GM21576 (cell line): ENCODE results near the gene MKX.

ENCODE experiments used
- ATAC-seq: cut with Tn5 transposase; IDR thresholded peaks from one replicate; pipeline ENCODE4 v1.9.1; 2021; ENCODE audit warnings: mild to moderate bottlenecking, moderate library complexity; ENCODE audit not compliant: unreplicated experiment

Gene MKX

GRCh38 chr10:27655296-27655695 is 90.3 kb downstream of the MKX start:
- ATAC-seq, result no peak

- no peak for ATAC-seq
Measured at GRCh38 chr10:27654284-27654683, 91.3 kb downstream of the MKX start.

- ATAC-seq, result no peak
Measured at GRCh38 chr10:27646604-27647175, 98.9 kb downstream of the MKX start.

GRCh38 chr10:27646194-27646593 is 99.4 kb downstream of the MKX start:
- ATAC-seq, result no peak

GRCh38 chr10:27644307-27644939 is 101.2 kb downstream of the MKX start:
- ATAC-seq, result no peak

GRCh38 chr10:27643301-27643700 is 102.3 kb downstream of the MKX start:
- ATAC-seq, result no peak

GRCh38 chr10:27642023-27642589 is 103.5 kb downstream of the MKX start:
- ATAC-seq, result no peak

GRCh38 chr10:27638071-27638750 is 107.4 kb downstream of the MKX start:
- no peak for ATAC-seq

GRCh38 chr10:27637601-27638000 is 108.0 kb downstream of the MKX start:
- ATAC-seq, result no peak

- ATAC-seq, result no peak
Measured at GRCh38 chr10:27636816-27637215, 108.8 kb downstream of the MKX start.

GRCh38 chr10:27635699-27636270 is 109.8 kb downstream of the MKX start:
- no peak for ATAC-seq

- ATAC-seq, result no peak
Measured at GRCh38 chr10:27635290-27635689, 110.3 kb downstream of the MKX start.

- no peak for ATAC-seq
Measured at GRCh38 chr10:27628621-27629020, 117.0 kb downstream of the MKX start.

GRCh38 chr10:27626890-27627289 is 118.7 kb downstream of the MKX start:
- no peak for ATAC-seq

- no peak for ATAC-seq
Measured at GRCh38 chr10:27625452-27626211, 120.0 kb downstream of the MKX start.

GRCh38 chr10:27624941-27625340 is 120.7 kb downstream of the MKX start:
- ATAC-seq, result no peak
